IPS-18c (cell line): ENCODE data around the gene ZKSCAN1.

Source experiments
- H3K4me3 ChIP-seq: 2 replicates; pipeline ENCODE4 v1.7.0; 2013; ENCODE audit warnings: low read depth, mild to moderate bottlenecking, low read length, moderate library complexity; ENCODE audit not compliant: insufficient read depth
- H3K9me3 ChIP-seq: one replicate; pipeline ENCODE4 v1.6.1; 2013; ENCODE audit warnings: mild to moderate bottlenecking, low read length, moderate library complexity; ENCODE audit not compliant: control insufficient read depth, insufficient read depth

The ZKSCAN1 gene

DNA sequence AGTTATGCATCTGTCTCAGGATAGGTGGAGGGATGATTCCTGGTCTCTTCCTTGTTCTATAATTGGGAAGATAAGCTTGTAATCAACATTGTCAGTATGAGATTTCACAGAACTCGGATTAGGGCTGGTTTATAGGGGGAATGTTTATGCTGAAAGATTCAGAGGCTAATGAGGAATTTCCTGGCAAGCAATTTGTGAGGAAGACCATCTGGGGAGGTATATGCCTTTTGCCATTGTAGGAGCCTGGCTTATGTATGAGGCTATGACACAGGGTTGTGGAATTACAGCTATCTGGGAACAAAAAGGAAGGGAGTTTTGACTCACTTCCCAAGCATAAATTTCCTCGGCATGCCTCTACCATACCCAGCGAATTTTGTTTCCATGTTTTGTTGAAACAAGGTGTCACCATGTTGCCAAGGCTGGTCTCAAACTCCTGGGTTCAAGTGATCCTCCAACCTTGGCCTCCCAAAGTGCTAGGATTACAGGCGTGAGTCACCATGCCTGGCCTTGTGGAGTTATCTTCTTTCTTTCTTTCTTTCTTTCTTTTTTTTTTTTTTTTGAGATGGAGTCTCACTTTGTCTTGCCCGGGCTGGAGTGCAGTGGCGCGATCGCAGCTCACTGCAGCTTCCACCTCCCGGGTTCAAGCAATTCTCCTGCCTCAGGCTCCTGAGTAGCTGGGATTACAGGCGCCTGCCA, 71.8 kb downstream of the ZKSCAN1 start:
- H3K4me3 ChIP-seq = no peak overlapping the region
- H3K9me3 ChIP-seq = no peaks in the 10 kb centered on the region

DNA sequence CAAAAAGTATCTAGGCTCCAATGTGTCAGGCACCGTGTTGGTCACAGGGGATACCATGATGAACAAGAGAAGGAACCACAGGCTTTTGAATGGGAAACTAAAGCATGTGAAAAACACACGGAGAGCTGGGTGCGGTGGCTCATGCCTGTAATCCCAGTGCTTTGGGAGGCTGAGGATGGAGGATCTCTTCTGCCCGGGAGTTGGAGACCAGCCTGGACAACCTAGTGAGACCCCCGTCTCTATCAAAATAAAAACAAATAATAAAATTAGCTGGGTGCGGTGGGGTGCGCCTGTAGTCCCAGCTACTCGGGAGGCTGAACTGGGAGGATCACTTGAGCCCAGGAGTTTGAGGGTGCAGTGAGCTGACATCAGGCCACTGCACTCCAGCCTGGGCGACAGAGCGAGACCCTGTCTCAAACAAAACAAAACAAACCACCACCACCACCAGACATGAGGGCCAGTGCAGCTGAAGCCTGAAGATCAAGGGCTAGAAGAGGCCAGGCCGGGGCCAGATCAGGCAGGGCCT, 72.8 kb downstream of the ZKSCAN1 start:
- Histone ChIP-seq H3K9me3 (no peaks in the 10 kb centered on the region), H3K4me3 (peak overlapping the region; percentile 94)

DNA sequence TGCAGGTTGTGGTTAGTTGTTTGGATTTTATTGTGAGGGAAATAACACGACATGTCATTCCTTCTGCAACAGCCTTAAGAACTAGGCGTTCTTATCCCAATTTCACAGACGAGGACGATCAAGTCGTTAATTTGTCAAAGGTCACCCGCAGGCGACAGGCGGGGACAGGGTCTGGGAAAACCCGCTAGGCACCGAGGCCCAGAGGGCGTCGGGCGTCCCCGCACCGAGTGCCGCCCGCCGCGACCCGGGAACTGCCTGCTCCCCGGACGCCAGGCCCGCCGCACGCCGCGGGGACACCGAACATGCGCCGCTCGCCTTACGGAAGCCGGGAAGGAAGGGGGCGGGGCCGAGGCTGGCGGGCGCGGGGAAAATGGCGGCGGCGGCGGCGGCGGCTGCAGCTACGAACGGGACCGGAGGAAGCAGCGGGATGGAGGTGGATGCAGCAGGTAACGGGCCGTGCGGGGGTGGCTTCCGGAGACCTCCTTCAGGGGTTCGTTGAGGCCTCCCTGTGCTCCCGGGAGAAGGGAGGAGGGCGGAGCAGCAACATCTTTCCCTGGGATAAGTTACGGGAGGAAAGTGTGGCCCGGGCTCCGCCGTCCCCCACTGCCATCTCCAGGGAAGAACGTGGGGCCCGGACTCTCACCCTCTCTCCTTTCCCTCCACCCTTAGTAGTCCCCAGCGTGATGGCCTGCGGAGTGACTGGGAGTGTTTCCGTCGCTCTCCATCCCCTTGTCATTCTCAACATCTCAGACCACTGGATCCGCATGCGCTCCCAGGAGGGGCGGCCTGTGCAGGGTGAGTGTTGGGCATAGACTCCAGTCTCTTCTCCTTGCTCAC, 73.4 kb downstream of the ZKSCAN1 start, which contains the start of gene COPS6:
TSS of gene COPS6 (plus strand) at position 349 of the 837 bp plus-strand sequence. CDS start at position 371, 22 bp downstream.
- Histone ChIP-seq H3K9me3 (no peaks in the 10 kb centered on the region), H3K4me3 (peak within 1 kb of the TSS; percentile 94)

DNA sequence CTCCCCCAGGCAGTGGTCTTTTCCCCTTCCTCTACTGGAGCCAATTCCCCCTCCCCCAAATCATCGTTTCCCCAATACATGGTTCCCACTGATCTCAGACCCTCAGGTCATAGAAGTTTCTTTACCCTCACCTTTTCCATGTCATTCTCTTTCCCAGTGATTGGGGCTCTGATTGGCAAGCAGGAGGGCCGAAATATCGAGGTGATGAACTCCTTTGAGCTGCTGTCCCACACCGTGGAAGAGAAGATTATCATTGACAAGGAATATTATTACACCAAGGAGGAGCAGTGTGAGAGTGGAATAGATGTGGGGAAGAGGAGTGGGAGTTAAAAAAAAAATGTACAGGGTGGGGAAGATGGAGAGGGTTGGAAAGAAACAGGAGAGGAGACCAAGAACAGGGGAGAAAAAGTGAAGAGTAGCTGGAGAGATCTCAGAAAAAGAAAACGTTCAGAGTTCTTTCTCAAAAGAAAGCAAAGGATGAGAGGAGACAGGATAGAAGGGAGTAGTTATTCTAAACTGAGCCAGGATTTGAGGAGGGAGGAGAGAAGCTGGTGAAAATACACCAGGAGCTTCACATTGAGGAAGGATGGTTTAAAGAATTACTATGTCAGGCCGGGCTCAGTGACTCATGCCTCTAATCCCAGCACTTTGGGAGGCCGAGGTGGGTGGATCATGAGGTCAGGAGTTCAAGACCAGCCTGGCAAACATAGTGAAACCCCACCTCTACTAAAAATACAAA, 74.2 kb downstream of the ZKSCAN1 start:
- H3K9me3 ChIP-seq = no peaks in the 10 kb centered on the region
- H3K4me3 ChIP-seq = peak overlapping the region; percentile 94

GRCh38 chr7:100090527-100091410, 75.4 kb downstream of the ZKSCAN1 start:
- Histone ChIP-seq H3K9me3 (peaks cover 2% of the 10 kb centered on the region), H3K4me3 (no peak overlapping the region)
